HT-29 (cell line): ENCODE results near the gene GBP6. TPM values are rescaled to one million over a fixed set of nuclear protein-coding genes. Genes with fewer than 3 reads are reported as not detected.
"Not testable (repeated sequence)": the region's sequence is repeated elsewhere in the genome, so short reads cannot be mapped to it uniquely, and the experiment has no call there.

Experiments used
- DNase-seq: peaks from one replicate; pipeline ENCODE4 v3.0.0-alpha.2; 2015; ENCODE audit warnings: low spot score
- total RNA-seq: library from RNA; depleted of rRNA; stranded (reverse); fragments of >200 nt; shearing (Covaris generic); gene quantifications from 2 replicates; pipeline ENCODE4 v1.2.3, GENCODE V29; 2014; rRNA removed

Gene GBP6, protein sequence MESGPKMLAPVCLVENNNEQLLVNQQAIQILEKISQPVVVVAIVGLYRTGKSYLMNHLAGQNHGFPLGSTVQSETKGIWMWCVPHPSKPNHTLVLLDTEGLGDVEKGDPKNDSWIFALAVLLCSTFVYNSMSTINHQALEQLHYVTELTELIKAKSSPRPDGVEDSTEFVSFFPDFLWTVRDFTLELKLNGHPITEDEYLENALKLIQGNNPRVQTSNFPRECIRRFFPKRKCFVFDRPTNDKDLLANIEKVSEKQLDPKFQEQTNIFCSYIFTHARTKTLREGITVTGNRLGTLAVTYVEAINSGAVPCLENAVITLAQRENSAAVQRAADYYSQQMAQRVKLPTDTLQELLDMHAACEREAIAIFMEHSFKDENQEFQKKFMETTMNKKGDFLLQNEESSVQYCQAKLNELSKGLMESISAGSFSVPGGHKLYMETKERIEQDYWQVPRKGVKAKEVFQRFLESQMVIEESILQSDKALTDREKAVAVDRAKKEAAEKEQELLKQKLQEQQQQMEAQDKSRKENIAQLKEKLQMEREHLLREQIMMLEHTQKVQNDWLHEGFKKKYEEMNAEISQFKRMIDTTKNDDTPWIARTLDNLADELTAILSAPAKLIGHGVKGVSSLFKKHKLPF
- total RNA-seq = not detected in 2 replicates

DNA sequence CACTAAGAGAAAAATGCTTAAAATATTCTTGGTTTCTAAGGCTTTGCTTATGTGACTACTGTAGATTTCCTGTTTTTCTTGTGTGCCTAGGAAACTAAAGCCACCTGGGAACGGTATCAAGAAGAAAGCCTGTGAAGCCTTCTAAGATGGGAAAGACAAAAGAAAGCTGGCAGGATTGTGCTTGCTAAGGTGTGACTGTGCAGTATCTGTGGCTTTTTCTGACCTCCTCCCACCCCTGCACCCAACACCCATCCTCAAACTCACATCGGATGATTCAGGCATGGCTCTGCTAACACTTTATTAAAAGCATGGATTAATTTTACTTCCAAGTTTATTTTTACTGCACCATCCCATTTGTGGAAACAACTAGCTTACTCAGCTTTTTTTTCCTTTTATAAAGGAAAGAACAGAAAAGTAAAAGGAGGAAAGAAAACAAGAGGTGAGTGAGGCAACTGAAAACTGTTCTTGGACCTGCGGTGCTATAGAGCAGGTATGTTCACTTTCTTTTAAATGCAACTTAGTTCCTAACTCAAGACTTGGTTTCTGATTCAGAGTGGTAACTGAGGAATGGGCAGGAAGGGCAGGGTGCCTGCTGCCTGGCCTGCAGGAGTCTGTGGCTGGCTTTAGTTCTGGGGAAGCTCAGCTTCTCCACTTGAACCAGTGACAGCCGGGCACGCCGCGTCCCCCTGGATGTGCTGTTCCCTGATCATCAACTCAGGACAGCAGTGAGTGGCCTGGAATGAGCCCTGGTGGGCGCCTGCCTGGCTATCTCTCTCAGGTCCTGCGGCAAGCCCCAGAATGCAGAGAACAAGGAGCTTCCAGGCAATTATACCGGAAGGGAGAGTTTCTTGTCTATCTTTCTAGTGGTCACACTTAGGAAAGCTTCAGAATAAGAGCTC is at the start of gene GBP6:
Gene GBP6, plus strand, starts transcription at position 422 of the 899 bp plus-strand sequence. CDS start 4,493 bp downstream, outside the sequence.
- DNase-seq = no peak

DNA sequence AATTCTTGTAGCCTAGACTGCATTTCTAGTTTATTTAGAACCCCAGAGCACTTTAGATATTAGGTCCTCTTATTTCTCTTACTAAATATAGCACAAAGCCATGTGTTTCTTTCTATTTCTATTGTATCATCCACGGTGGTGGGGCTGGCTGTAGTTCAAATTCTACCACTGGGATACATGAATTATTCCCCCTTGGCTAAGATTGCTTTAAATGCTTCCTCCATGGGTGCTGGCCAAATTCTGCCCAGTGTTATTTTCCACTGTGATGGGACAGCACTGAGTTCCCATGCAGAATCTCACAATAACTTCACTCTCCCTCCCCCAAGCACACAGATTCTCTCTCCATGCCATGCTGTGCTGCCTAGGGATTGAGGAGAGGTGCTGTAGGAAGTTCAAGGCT is 41.5 kb upstream of the GBP6 start:
- DNase-seq = no peak

DNA sequence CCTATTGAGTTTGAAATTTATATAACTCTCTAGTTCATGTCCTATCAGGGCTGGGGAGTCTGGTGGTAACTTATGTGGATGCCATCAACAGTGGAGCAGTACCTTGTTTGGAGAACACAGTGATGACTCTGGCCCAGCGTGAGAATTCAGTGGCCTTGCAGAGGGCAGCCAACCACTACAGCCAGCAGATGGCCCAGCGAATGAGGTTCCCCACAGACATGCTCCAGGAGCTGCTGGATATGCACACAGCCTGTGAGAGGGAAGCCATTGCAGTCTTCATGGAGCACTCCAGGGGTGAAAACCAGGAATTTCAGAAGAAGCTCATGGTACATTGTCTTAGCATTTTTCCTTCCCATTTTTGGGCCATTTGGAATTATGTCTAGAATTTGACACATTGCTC is 32.0 kb upstream of the GBP6 start:
- peak; percentile 6 for DNase-seq

- no peak for DNase-seq
These were observed 31.4 kb upstream of the GBP6 start for GRCh38 chr1:89332461-89332860.

- DNase-seq = no peak
These were observed 28.4 kb upstream of the GBP6 start for GRCh38 chr1:89335486-89335885.

- DNase-seq = no peak
These were observed 26.0 kb upstream of the GBP6 start for GRCh38 chr1:89337903-89338302.

DNA sequence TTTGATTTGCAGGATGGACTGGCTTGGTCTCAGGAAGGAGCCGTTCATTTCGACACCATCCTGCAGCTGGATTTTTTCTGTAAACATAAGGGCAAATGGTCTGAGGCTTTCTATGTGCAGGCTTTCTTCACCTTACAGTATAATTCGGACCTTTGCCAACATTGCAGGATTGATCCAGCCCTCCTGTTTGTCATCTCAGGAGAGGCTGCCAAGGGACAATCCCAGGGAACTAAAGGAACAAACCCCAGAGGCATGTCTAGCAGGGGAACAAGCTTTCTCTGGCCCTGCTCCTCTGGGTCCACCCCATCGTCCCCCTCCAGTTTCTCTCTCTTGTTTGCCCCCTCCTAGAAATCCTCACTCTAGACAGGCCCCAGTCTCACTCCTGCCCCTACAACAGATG is 24.8 kb upstream of the GBP6 start:
- DNase-seq = no peak

DNA sequence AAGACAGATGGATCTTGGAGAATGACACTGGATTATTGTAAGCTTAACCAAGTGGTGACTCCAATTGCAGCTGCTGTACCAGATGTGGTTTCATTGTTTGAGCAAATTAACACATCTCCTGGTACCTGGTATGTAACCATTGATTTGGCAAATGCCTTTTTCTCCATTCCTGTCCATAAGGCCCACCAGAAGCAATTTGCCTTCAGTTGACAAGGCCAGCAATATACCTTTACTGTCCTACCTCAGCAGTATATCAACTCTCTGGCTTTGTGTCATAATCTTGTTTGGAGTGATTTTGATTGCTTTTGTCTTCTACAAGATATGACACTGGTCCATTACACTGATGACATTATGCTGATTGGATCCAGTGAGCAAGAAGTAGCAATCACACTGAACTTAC is 18.4 kb upstream of the GBP6 start:
- not testable (repeated sequence) for DNase-seq

- no peak for DNase-seq
These were observed 16.6 kb upstream of the GBP6 start for GRCh38 chr1:89347296-89347695.

GRCh38 chr1:89350298-89350697 is 13.6 kb upstream of the GBP6 start:
- DNase-seq = no peak

GRCh38 chr1:89351597-89352311 is 12.1 kb upstream of the GBP6 start:
- no peak for DNase-seq

GRCh38 chr1:89352421-89352820 is 11.4 kb upstream of the GBP6 start:
- no peak for DNase-seq

DNA sequence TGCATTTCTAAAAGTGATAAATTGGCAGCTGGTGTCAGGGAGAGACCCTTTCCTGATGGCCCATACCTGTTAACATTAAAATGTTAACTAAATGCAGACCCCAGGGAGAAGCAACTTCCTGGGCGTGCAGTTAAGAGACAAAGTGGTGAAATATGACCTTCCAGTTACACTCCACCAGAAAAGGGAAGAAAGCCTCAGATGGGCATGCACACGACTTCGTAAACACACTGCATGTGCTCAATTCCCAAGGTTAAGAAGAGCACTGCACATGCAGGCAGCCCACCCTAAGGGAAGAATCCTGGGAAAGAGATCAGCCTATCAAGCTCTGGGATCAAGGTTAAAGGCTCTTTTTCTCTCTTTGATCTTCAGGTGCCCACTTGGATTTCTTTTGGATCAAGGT is 9.7 kb upstream of the GBP6 start:
- DNase-seq = no peak

DNA sequence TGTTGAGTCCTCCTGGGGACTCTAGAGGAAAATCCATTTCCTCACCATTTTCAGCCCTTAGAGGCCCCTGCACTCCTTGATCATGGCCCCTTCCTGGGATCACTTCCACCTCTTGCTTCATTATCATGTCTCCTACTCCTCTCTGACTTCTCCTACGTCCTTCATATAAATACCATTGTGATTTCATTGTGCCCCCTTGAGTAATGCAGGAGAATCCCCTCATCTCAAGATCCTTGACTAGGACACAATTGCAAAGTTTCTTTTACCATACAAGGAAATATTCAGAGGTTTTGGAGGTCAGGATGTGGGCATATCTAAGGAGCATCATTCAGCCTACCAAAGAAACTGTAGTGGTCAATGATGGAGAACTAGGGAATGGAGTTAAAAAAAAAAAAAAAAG is 8.8 kb upstream of the GBP6 start:
- no peak for DNase-seq

- no peak for DNase-seq
These were observed 7.0 kb upstream of the GBP6 start for GRCh38 chr1:89356658-89357400.

DNA sequence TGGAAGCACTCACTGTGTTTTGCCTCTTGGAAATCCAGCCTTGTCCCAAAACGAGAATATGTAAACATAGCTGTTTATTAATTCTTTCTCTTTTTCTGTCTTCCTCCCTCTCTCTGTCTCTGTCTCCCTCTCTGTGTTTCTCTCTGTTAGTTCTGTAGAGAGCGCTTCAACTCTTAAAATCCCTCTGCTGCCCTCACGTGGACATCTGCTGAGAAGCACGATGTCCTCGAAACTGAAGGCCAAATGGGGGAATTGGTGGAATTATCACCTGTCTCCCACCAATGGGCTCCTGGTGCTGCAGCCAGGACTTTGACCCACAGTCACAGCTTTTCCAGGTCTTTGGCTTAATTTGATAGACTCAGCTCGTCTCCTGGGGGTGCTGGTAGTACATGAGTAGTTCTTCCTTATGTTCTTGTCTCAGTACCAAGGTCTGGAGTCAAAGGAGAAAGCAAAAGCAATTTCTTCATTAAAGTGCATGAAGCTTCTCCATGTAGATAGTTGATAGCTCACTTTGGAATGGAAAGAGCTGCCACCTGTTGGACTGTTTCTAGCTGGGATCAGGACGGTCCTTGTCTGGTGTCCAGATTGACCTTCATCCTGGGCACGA is 5.5 kb upstream of the GBP6 start:
- DNase-seq = peak; percentile 87

DNA sequence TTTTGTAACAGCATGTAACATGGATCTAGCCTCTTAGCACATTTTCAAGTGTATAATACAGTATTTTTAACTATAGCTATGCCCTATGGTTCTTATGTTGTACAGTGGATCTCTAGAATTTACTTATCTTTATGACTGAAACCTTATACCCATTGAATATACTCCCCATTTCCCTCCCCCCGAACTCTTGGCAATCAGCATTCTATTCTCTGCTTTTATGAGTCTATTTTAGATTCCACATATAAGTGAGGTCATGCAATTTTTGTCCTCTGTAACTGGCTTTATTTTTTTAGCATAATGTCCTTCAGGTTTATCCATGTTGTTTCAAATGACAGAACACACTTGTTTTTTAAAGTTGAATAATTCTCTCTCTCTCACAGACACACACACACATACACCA is 3.1 kb upstream of the GBP6 start:
- DNase-seq = no peak

DNA sequence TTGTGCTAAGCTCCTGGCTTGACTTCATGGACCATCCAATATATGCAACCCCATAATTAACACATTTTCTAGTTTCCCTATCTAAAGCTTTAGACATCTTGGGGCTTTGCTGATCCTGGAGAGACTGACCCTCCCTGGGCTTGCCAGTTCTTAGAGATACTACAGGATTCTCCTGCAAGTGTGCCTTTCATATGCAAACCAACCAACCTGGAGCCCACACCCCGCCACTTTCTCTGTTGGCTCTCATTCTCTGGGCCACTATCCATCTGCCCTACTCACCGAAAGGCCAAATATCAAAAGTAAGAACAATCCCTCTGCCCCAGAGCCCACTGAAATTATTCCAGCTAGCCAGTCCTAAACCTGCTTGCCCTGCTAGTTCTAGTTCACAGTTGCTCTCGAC is 2.2 kb upstream of the GBP6 start:
- no peak for DNase-seq

- DNase-seq = no peak
These were observed 663 bp upstream of the GBP6 start for GRCh38 chr1:89363196-89363595.

- no peak for DNase-seq
These were observed 1.2 kb downstream of the GBP6 start for GRCh38 chr1:89364954-89365550.
